ENCODE measurements around the gene TOX2.

TOX2 gene

GRCh38 chr20:44019638-44020335 lies 105.1 kb downstream of the TOX2 start:
- TF ChIP-seq, protein P1, sequence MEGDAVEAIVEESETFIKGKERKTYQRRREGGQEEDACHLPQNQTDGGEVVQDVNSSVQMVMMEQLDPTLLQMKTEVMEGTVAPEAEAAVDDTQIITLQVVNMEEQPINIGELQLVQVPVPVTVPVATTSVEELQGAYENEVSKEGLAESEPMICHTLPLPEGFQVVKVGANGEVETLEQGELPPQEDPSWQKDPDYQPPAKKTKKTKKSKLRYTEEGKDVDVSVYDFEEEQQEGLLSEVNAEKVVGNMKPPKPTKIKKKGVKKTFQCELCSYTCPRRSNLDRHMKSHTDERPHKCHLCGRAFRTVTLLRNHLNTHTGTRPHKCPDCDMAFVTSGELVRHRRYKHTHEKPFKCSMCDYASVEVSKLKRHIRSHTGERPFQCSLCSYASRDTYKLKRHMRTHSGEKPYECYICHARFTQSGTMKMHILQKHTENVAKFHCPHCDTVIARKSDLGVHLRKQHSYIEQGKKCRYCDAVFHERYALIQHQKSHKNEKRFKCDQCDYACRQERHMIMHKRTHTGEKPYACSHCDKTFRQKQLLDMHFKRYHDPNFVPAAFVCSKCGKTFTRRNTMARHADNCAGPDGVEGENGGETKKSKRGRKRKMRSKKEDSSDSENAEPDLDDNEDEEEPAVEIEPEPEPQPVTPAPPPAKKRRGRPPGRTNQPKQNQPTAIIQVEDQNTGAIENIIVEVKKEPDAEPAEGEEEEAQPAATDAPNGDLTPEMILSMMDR (IDR thresholded peaks at IDR 0.05) = no peak

GRCh38 chr20:44020406-44021148 lies 105.9 kb downstream of the TOX2 start:
- TF ChIP-seq, protein P1 (IDR thresholded peaks at IDR 0.05) = no peak

DNA sequence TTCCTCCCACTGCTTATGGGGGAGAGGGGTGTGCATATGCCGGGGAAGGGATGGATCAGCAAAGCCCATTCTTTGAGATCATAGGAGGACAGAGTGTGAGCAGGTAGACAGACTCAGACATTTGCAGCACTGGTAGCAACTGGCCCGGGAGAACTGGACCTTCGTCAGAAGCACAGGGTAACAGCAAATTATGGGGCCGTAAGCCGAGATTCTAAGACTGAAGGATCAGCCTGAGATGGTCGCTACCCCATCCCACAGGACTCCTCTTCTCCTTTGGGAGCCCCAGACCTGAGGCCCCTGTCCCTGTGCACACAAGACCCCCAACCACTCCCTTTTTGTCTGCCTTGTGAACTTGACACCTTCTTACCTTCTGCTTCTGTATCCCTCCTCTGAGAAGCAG lies 106.5 kb downstream of the TOX2 start:
- TF ChIP-seq, protein P1 (IDR thresholded peaks at IDR 0.05) = no peak

- TF ChIP-seq, protein P1 (IDR thresholded peaks at IDR 0.05) = no peak
These were observed 107.2 kb downstream of the TOX2 start for GRCh38 chr20:44021900-44022299.

- TF ChIP-seq, protein P1 (IDR thresholded peaks at IDR 0.05) = no peak
These were observed 107.8 kb downstream of the TOX2 start for GRCh38 chr20:44022464-44022863.

DNA sequence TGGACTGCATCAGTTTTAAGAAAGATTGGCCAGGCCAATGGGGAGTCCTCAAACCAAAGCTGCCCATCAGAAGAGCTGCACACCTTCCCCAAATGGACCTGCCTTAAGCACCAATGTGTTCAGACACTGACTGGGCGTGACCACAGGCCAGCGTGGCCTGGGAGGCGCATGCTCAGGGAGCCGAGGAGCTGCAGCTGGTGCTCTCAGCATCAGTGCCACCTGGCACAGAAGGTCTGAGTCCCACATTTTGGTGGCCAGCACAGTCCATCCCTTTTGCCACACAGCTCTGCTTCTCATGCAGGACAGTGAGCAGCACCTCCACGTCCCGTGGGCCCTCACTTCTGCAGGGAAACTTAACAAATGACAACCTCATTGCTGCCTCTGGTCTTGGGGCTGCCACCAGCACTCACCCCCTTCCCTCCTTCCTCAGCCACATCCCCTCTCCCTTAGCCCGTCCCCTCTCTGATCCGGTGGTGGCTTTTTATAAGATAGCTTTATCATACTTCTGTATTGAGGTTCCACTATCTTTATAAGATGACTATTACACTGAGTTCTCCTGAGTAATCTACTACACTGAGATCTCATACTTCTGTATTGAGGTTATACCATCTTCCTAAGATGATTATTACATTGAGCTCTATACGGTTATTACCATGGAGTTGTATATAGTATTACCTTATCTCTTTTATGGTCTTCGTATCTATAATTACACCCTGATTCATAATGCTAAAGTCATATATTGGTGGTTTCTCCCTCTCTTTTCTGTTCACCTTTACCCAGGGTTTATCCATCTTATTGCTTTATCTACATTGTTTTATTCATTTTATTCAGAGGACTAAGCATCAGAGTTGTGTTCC lies 109.1 kb downstream of the TOX2 start:
- TF ChIP-seq, protein P1 (IDR thresholded peaks at IDR 0.05) = no peak

DNA sequence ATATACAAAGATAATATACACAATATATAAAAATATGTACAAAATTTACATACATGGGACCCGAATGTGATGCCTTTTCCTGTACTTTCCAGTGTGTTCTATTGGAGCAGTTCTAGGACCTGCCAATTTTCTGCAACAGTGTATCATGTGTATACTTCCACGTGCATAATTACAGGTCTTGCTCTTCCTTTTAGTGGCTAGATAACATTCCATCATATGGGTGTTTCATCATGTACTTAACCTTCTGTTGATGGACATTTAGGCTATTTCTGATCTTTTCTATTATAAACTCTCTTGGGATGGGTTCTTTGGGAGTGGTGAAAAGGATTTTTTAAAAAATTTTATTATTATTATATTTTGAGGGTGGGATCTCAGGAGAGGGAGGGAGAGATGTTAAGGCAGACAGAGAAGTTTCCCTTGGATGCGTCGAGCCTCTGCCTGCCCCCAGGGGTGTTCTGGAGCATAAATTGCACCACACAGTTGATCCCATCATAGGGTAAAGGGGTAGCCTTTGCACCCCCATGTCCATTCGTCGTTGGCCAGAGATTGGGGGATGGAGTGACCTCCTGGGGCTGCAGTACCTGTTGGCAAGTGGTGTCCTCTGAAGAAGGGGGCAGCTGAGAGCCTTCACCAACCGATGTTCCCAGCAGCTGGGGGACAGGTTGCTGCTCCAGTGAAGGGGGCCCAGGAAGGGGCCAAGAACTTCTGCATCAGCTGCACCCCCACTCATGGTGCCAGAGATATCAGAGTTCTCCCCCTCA lies 110.3 kb downstream of the TOX2 start:
- TF ChIP-seq, protein P1 (IDR thresholded peaks at IDR 0.05) = no peak

All from LNCAP (cell line).